Panc1 (cell line): ENCODE data around the gene LNX2. TPM values are rescaled to one million over a fixed set of nuclear protein-coding genes. Genes with fewer than 3 reads are reported as not detected.
A peak's percentile ranks its signal among the peaks of the same experiment; 100 is the strongest.

Experiments
- ATAC-seq: fragments of 200-7000 bp; cut with Tn5 transposase; 2 replicates; pipeline ENCODE4 v1.9.1; 2020; ENCODE audit warnings: mild to moderate bottlenecking, moderate library complexity
- BruUV-seq: library from RNA; stranded (reverse); fragments of 400-500 nt; replicated peaks from 2 replicates; lab custom pipeline; 2021; lab: Mats Ljungman, UMichigan
- CTCF ChIA-PET: fragments of 300-600 bp; sonication (Branson Sonifier 250); formaldehyde crosslinking; loops from one replicate; lab custom pipeline; 2022; ENCODE audit warnings: antibody characterized with exemption; lab: Charles Lee
- POLR2A ChIA-PET: fragments of 300-600 bp; sonication (Branson Sonifier 250); formaldehyde crosslinking; loops from one replicate; lab custom pipeline; 2022; ENCODE audit warnings: antibody characterized with exemption; lab: Charles Lee
- DNase-seq: peaks from one replicate; pipeline ENCODE4 v3.0.0-alpha.2; 2010; ENCODE audit warnings: low read depth, low spot score
- H3K27ac ChIP-seq: 2 replicates; pipeline ENCODE4 v1.5.1; 2011; ENCODE audit warnings: mild to moderate bottlenecking, low read length, inconsistent platforms
- H3K27me3 ChIP-seq: fragments of 200-500 bp; sonication (Bioruptor generic); 2 replicates; pipeline ENCODE4 v1.6.0; 2014; ENCODE audit warnings: low read length, inconsistent platforms; ENCODE audit not compliant: control insufficient read depth, insufficient read depth
- H3K36me3 ChIP-seq: fragments of 200-500 bp; sonication (Bioruptor generic); 2 replicates; pipeline ENCODE4 v1.5.1; 2014; ENCODE audit warnings: inconsistent platforms, mild to moderate bottlenecking, low read length, moderate library complexity; ENCODE audit not compliant: control insufficient read depth, insufficient read depth
- H3K4me1 ChIP-seq: 2 replicates; pipeline ENCODE4 v1.5.1; 2011; ENCODE audit warnings: inconsistent platforms, mild to moderate bottlenecking, low read length, moderate library complexity; ENCODE audit not compliant: control insufficient read depth, insufficient read depth
- H3K4me3 ChIP-seq, 2 experiments: 2 replicates each; pipeline ENCODE4 v1.5.1; 2011 to 2012; ENCODE audit warnings: low read depth in 2 of 2, low read length in 2 of 2, mild to moderate bottlenecking in 2 of 2, inconsistent platforms in 1 of 2, moderate library complexity in 1 of 2
- H3K9me3 ChIP-seq: fragments of 200-500 bp; sonication (Bioruptor generic); 2 replicates; pipeline ENCODE4 v1.5.1; 2014; ENCODE audit warnings: low read depth, mild to moderate bottlenecking, inconsistent platforms, low read length, moderate library complexity; ENCODE audit not compliant: control insufficient read depth, insufficient read depth
- CTCF ChIP-seq: fragments of 450-650 bp; IDR thresholded peaks from 2 replicates; pipeline ENCODE4 v1.5.1; 2017; ENCODE audit warnings: mild to moderate bottlenecking
- POLR2AphosphoS5 ChIP-seq: IDR thresholded peaks from 2 replicates; pipeline ENCODE4 v1.6.1; 2012; ENCODE audit warnings: mild to moderate bottlenecking, low read depth, low read length, moderate library complexity
- REST ChIP-seq, 2 experiments: IDR thresholded peaks; 2 replicates each; pipeline ENCODE4 v1.6.1; 2011 to 2012; ENCODE audit warnings: low read depth in 2 of 2, control low read depth in 1 of 2, low read length in 1 of 2, mild to moderate bottlenecking in 1 of 2, moderate library complexity in 1 of 2; ENCODE audit not compliant: insufficient read depth in 1 of 2
- SIN3A ChIP-seq: IDR thresholded peaks from 2 replicates; pipeline ENCODE4 v1.6.1; 2012; ENCODE audit warnings: low read depth, mild to moderate bottlenecking, low read length, moderate library complexity, borderline replicate concordance; ENCODE audit not compliant: insufficient read depth
- TCF7L2 ChIP-seq: IDR thresholded peaks from 2 replicates; pipeline ENCODE4 v1.6.1; 2011; ENCODE audit warnings: mild to moderate bottlenecking, low read depth, low read length, inconsistent platforms
- in situ Hi-C: cut with HindIII; loops from 2 replicates; pipeline ENCODE4 v1.10.0; 2016; ENCODE audit warnings: low sequenced_read_pairs, low pct_unique_long_range_greater_than_20kb
- intact Hi-C: fragments of 100-400 bp; cut with micrococcal nuclease; formaldehyde crosslinking; loops from one replicate; pipeline ENCODE4 v1.10.0; 2022; ENCODE audit not compliant: unreplicated experiment
- total RNA-seq: library from RNA; stranded (reverse); gene quantifications from one replicate; pipeline ENCODE4 v1.2.1, GENCODE V29; 2021; ENCODE audit not compliant: unreplicated experiment

Gene LNX2
- total RNA-seq, 1 experiment from 2014 or later = 11.6 TPM

GRCh38 chr13:27621366-27622101, 1.2 kb upstream of the LNX2 start, which contains the start of gene POLR1D:
Gene POLR1D, plus strand, starts transcription at chr13:27621892. Its CDS starts 92 bp downstream, at chr13:27621984.
- no TSS peak for BruUV-seq
- Histone ChIP-seq H3K9me3 (no peaks in the 10 kb centered on the region), H3K36me3 (peaks cover 12% of the 10 kb centered on the region), H3K4me3 (peak within 1 kb of the TSS; percentile 88 to 89), H3K27me3 (no peaks in the 10 kb centered on the region), H3K27ac (peak within 1 kb of the TSS; percentile 88), H3K4me1 (peaks cover 23% of the 10 kb centered on the region)
- CTCF ChIA-PET = no interaction called here
- DNase-seq (no peak), ATAC-seq (peak; percentile 82)
- POLR2A ChIA-PET = no interaction called here
- in situ Hi-C loops = no loop called here
- intact Hi-C loops = no loop called here
- TF ChIP-seq POLR2AphosphoS5 (peak; percentile 53; the same call in 1 of the 2 replicates), SIN3A (no peak), TCF7L2 (peak; percentile 26; the same call in 1 of the 2 replicates), CTCF (no peak), REST (IDR thresholded peaks at IDR 0.05; ENCODE audit: insufficient read depth in 1 of 2, low read depth in 2 of 2, low read length in 1 of 2) (no peak)

- no peaks in the 10 kb centered on the region for H3K9me3 ChIP-seq
- H3K27me3 ChIP-seq = no peaks in the 10 kb centered on the region
- peak overlapping the region; percentile 85 for H3K27ac ChIP-seq
- DNase-seq (no peak), ATAC-seq (no peak; the same call in 1 of the 2 replicates)
- no TSS peak for BruUV-seq
- no peak for TF ChIP-seq SIN3A
- no peak for TF ChIP-seq CTCF
- no peak for TF ChIP-seq REST (IDR thresholded peaks at IDR 0.05; ENCODE audit: insufficient read depth in 1 of 2, low read depth in 2 of 2, low read length in 1 of 2)
- TF ChIP-seq TCF7L2 = no peak
- TF ChIP-seq POLR2AphosphoS5 = no peak
- intact Hi-C loops = no loop called here
- CTCF ChIA-PET = no interaction called here
- in situ Hi-C loops = no loop called here
- peaks cover 23% of the 10 kb centered on the region for H3K4me1 ChIP-seq
- peaks cover 12% of the 10 kb centered on the region for H3K36me3 ChIP-seq
- POLR2A ChIA-PET = no interaction called here
- peak overlapping the region; percentile 88 to 89 for H3K4me3 ChIP-seq
Measured at GRCh38 chr13:27621116-27621365, 712 bp upstream of the LNX2 start.
